Measurements from ENCODE around the gene HOXD10.

The HOXD10 gene

DNA sequence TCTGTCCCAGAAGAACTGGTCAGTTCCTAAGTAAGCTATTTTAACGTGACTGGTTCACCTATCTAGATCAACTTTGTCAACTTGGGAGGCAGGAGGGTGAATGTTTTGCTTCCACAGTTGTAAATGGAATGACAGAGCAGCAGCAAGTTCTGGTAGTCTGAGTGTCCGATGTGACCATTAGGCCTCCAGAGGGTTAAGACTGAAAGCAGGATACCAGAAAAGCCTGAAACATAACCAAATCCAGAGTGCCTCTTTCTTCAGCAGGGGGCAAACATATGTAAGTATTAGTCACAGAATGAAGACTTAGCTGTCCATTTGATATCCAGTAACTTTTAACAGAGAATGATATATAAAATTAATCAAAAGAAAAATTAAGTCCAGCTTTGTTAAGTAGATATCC lies 49.7 kb downstream of the HOXD10 start:
- no peak for DNase-seq
- Histone ChIP-seq H3K4me2 (ENCODE audit: low read depth, low read length) (no peak overlapping the region), H3K27me3 (replicated peaks; ENCODE audit: insufficient read depth, low read length) (peaks cover 8% of the 10 kb centered on the region; the same call in 1 of the 2 replicates)

GRCh38 chr2:176167398-176167797 lies 50.8 kb downstream of the HOXD10 start:
- Histone ChIP-seq H4K20me1 (ENCODE audit: insufficient read depth, low read length) (no peaks in the 10 kb centered on the region), H2AFZ (ENCODE audit: low read length) (no peak overlapping the region), H3K27ac (ENCODE audit: low read length) (no peak overlapping the region), H3K27me3 (replicated peaks; ENCODE audit: insufficient read depth, low read length) (0 out of 2 replicates have a peak, but pooled peaks cover 3% of the 10 kb centered on the region), H3K4me2 (ENCODE audit: low read depth, low read length) (no peak overlapping the region), H3K79me2 (ENCODE audit: low read length) (no peaks in the 10 kb centered on the region), H3K9ac (ENCODE audit: low read length) (no peak overlapping the region), H3F3A (ENCODE audit: insufficient read depth, low read length) (no peaks in the 10 kb centered on the region), H3K36me3 (replicated peaks; ENCODE audit: insufficient read depth, low read length) (no peaks in the 10 kb centered on the region), H3K4me3 (ENCODE audit: low read length) (no peak overlapping the region), H3K9me2 (replicated peaks; ENCODE audit: insufficient read depth, low read length) (no peaks in the 10 kb centered on the region), H3K4me1 (ENCODE audit: low read length) (no peaks in the 10 kb centered on the region), H3K9me3 (replicated peaks; ENCODE audit: insufficient read depth, low read length) (no peaks in the 10 kb centered on the region)
- no peak for DNase-seq
- no peak for TF ChIP-seq EZH2phosphoT487 (IDR thresholded peaks at IDR 0.05; ENCODE audit: low read length)
- TF ChIP-seq, protein P1, sequence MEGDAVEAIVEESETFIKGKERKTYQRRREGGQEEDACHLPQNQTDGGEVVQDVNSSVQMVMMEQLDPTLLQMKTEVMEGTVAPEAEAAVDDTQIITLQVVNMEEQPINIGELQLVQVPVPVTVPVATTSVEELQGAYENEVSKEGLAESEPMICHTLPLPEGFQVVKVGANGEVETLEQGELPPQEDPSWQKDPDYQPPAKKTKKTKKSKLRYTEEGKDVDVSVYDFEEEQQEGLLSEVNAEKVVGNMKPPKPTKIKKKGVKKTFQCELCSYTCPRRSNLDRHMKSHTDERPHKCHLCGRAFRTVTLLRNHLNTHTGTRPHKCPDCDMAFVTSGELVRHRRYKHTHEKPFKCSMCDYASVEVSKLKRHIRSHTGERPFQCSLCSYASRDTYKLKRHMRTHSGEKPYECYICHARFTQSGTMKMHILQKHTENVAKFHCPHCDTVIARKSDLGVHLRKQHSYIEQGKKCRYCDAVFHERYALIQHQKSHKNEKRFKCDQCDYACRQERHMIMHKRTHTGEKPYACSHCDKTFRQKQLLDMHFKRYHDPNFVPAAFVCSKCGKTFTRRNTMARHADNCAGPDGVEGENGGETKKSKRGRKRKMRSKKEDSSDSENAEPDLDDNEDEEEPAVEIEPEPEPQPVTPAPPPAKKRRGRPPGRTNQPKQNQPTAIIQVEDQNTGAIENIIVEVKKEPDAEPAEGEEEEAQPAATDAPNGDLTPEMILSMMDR (IDR thresholded peaks at IDR 0.05; ENCODE audit: low read length): no peak
- TF ChIP-seq EZH2 (optimal IDR thresholded peaks at IDR 0.05; ENCODE audit: low read depth, low read length): no peak

More for the DNA sequence above, 49.7 kb downstream of the HOXD10 start:
- H3K9me2 ChIP-seq (replicated peaks; ENCODE audit: insufficient read depth, low read length): no peaks in the 10 kb centered on the region
- H3F3A ChIP-seq (ENCODE audit: insufficient read depth, low read length): no peaks in the 10 kb centered on the region
- no peaks in the 10 kb centered on the region for H4K20me1 ChIP-seq (ENCODE audit: insufficient read depth, low read length)
- H3K9ac ChIP-seq (ENCODE audit: low read length): no peak overlapping the region
- no peaks in the 10 kb centered on the region for H3K9me3 ChIP-seq (replicated peaks; ENCODE audit: insufficient read depth, low read length)
- H3K36me3 ChIP-seq (replicated peaks; ENCODE audit: insufficient read depth, low read length): no peaks in the 10 kb centered on the region
- no peaks in the 10 kb centered on the region for H3K4me1 ChIP-seq (ENCODE audit: low read length)
- no peak overlapping the region for H2AFZ ChIP-seq (ENCODE audit: low read length)
- H3K79me2 ChIP-seq (ENCODE audit: low read length): no peaks in the 10 kb centered on the region
- H3K4me3 ChIP-seq (ENCODE audit: low read length): no peak overlapping the region
- H3K27ac ChIP-seq (ENCODE audit: low read length): no peak overlapping the region
- TF ChIP-seq, protein P1 (IDR thresholded peaks at IDR 0.05; ENCODE audit: low read length): no peak
- TF ChIP-seq EZH2phosphoT487 (IDR thresholded peaks at IDR 0.05; ENCODE audit: low read length) (no peak), EZH2 (optimal IDR thresholded peaks at IDR 0.05; ENCODE audit: low read depth, low read length) (no peak)

DNA sequence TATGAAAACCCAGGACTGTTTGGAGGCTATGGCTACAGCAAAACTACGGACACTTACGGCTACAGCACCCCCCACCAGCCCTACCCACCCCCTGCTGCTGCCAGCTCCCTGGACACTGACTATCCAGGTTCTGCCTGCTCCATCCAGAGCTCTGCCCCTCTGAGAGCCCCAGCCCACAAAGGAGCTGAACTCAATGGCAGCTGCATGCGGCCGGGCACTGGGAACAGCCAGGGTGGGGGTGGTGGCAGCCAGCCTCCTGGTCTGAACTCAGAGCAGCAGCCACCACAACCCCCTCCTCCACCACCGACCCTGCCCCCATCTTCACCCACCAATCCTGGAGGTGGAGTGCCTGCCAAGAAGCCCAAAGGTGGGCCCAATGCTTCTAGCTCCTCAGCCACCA lies 52.6 kb downstream of the HOXD10 start:
- Histone ChIP-seq H3K9ac (ENCODE audit: low read length) (no peak overlapping the region), H3K4me3 (ENCODE audit: low read length) (no peak overlapping the region), H3K79me2 (ENCODE audit: low read length) (no peaks in the 10 kb centered on the region), H3F3A (ENCODE audit: insufficient read depth, low read length) (no peaks in the 10 kb centered on the region), H4K20me1 (ENCODE audit: insufficient read depth, low read length) (no peaks in the 10 kb centered on the region), H2AFZ (ENCODE audit: low read length) (no peak overlapping the region), H3K27me3 (replicated peaks; ENCODE audit: insufficient read depth, low read length) (no peaks in the 10 kb centered on the region), H3K9me2 (replicated peaks; ENCODE audit: insufficient read depth, low read length) (no peaks in the 10 kb centered on the region), H3K9me3 (replicated peaks; ENCODE audit: insufficient read depth, low read length) (no peaks in the 10 kb centered on the region), H3K36me3 (replicated peaks; ENCODE audit: insufficient read depth, low read length) (no peaks in the 10 kb centered on the region), H3K4me1 (ENCODE audit: low read length) (no peaks in the 10 kb centered on the region), H3K4me2 (ENCODE audit: low read depth, low read length) (no peak overlapping the region), H3K27ac (ENCODE audit: low read length) (no peak overlapping the region)
- no peak for DNase-seq
- TF ChIP-seq EZH2 (optimal IDR thresholded peaks at IDR 0.05; ENCODE audit: low read depth, low read length) (no peak), EZH2phosphoT487 (IDR thresholded peaks at IDR 0.05; ENCODE audit: low read length) (no peak)
- TF ChIP-seq, protein P1 (IDR thresholded peaks at IDR 0.05; ENCODE audit: low read length): no peak
